Fibroblast of skin of left quadriceps (primary cell): ENCODE results near the gene GTF3C4.

Experiments used
- DNase-seq, 2 experiments: peaks; one replicate each; pipeline ENCODE4 v3.0.0-alpha.2; 2013; ENCODE audit warnings: low read depth in 2 of 2

Gene GTF3C4, protein sequence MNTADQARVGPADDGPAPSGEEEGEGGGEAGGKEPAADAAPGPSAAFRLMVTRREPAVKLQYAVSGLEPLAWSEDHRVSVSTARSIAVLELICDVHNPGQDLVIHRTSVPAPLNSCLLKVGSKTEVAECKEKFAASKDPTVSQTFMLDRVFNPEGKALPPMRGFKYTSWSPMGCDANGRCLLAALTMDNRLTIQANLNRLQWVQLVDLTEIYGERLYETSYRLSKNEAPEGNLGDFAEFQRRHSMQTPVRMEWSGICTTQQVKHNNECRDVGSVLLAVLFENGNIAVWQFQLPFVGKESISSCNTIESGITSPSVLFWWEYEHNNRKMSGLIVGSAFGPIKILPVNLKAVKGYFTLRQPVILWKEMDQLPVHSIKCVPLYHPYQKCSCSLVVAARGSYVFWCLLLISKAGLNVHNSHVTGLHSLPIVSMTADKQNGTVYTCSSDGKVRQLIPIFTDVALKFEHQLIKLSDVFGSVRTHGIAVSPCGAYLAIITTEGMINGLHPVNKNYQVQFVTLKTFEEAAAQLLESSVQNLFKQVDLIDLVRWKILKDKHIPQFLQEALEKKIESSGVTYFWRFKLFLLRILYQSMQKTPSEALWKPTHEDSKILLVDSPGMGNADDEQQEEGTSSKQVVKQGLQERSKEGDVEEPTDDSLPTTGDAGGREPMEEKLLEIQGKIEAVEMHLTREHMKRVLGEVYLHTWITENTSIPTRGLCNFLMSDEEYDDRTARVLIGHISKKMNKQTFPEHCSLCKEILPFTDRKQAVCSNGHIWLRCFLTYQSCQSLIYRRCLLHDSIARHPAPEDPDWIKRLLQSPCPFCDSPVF

DNA sequence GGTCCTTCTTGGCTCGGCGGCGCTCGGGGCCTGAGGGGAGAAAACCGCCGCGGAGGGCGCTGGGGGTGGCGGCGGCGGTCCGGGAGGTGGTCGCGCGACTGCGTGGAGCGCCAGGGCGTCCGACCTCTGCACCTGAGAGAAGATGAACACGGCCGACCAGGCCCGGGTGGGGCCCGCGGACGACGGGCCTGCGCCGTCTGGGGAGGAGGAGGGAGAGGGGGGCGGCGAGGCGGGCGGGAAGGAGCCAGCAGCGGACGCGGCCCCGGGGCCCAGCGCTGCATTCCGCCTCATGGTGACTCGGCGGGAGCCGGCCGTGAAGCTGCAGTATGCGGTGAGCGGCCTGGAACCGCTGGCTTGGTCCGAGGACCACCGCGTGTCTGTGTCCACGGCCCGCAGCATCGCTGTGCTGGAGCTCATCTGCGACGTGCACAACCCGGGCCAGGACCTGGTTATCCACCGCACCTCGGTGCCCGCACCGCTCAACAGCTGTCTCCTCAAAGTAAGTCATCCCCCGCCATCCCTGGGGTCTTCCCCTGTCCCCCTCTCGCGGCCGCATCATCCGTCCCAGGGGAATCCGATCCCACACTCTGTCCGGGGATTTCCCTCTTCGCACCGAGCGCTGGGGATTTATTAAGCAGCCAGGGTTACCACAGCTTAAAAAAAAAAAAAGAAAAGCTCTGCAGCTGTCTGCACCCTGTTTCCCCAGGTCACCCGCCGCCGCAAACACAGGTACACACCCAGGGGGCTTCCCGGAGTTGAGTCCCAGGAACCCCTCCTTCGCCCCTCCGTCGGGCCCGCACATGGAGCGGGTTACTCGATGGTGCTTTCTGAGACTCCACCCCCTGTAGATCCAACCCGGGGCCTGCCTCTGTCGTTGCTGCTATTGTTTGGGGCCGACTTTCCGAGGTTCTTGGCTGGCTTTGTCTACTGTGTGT, at the start of gene GTF3C4:
GTF3C4 (plus strand) TSS at position 8 of the 935 bp plus-strand sequence; CDS start at position 143, 135 bp downstream.
- DNase-seq: no peak

DNA sequence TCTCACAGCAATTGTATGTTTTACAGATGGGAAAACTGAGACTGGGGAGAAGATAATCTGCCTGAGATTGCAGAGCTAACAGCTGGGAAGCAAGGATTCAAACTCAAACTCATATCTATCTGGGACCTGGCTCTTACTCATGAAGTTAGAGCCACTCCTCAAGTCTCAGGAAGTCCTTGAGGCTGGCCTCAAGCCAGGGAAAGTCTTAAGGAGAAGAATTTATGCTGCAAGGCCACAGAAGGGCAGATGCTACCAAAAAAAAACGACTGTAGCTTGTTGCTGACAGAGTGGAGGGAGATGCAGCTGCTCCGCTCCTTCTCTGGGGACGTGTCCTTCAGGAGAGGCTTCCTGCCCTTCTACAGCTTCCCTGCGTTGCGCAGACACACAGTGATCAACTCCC, 48.1 kb upstream of the GTF3C4 start:
- DNase-seq: peak in 1 of 2 experiments; percentile 14

DNA sequence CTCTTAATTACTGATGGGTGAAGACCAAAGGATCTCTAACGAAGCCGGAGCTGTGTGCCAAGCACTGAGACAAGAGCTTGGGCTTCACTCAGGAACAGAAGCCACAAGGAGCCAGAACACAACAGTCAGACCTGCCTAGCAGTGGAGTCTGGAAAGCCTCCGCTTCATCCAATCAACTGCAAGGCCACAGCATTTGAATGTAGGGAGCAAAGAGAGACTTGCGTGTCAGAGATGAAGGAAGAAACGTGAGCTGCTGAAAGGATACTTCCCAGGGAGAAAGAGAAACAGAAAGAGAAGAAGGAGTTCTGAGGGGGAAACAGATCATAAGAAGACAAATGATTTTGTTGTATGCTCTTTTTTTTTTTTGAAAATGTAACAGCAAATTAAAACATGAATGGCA, 44.0 kb upstream of the GTF3C4 start:
- DNase-seq: no peak

DNA sequence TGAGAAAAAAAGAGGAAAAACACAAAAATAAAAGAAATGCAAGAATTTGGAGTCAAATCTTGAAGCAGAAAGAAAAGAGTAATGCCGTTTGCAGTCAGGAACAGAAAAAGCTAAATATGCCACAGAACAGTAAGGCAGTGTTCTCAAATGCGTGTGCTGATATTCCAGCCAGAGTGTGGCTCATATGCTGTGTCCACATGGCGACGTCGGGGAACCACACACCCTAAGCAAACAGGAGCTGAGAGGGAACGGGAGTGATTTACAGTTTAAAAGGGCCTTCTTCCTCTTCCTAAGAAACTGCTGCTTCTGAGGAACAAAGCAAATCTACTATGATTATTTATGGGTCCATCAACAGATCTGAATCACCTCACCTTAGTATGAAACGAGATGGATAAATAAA, 43.2 kb upstream of the GTF3C4 start:
- no peak for DNase-seq

DNA sequence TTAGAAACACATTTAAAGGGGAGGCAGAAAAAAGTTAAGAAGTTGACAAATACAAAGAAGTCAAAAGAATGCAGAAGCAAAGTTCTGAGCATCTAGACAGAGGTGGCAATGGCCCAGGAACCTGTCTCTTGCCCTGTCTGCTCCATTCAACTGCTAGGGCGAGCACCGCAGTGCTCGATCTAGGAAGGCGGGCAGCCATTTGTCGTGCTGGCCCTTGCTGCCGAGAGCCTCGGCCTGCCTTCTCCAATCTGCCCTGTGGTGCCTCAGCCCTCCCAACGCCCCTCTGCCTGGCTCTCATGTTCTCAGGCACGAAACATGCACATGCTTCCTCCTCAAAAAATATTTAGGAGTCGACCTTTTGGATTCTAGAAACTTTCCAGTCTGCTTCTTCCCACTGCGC, 42.7 kb upstream of the GTF3C4 start:
- DNase-seq: no peak

DNA sequence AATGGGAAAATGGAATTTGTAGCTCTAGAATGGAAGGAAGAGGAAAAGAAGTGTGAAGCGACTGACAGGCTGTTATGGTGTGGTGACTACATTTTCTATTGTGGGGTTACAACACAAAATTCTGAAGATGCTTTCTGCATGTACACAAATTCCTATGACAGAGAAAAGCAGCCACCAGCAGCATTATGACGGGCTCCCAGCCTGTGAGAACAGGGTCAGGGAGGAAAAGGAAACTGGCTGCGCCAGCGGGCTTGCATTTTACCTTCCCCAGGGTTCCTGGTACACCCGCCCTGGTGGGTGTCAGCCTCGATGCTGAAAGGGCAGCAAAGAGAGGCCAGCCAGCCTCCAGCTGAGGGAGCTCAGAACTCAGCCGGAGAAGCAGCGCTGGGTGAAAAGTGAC, 41.5 kb upstream of the GTF3C4 start:
- DNase-seq: no peak

DNA sequence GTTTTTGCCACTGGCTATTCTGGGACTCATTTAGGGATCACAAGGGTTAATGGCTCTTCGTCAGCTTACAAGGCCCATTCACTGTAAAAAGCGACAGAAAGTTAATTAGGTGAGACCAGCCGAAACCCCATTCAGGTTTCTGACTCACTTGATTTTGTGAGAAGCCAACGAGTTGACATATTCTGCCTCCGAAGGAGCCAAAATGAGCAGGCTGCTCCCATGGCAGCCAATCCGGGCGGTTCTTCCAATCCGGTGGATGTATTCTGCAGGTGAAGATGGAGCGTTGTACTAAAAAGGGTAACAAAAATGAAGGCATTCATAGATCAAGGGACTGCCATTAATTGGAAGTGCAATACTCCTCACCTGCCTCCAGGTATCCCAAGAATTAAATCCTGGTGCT, 40.1 kb upstream of the GTF3C4 start:
- no peak for DNase-seq

DNA sequence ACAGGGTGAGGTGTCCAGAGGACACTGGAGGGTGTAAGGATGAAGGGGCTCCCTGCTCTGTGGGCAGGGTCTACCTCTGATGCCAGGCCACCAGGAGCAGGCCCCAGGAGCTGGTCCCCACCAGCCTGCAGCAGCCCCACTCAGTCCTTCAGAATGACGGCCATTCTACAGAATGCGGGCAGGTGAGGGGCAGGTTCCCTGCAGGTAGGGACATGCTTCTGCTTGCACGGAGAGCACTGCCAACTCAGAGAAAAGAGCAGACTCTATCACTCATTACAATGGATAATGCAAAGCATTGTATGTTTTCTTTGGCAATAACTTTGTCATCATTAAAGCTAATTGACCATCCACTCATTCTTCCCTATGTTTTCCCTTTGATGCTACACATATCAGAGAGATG, 39.5 kb upstream of the GTF3C4 start:
- DNase-seq: no peak

DNA sequence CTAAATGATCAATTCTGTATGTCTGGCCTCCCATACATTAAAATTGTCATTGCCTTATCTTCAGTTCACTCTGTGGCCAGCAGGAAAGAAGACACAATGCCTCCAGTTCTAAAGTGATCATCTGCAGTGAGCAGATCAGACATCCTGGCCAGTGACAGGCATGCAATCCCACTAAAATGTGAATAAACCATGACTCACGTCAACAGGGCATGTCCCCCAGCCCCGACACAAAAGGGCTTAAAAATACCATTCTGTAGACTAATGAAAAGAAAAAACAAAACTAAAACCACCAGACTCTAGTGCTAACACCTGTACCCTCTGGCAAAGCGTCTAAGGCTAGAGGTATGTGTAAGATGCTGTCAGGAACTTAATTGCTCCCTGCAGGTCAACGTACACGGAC, 39.0 kb upstream of the GTF3C4 start:
- peak in 1 of 2 experiments; percentile 20 for DNase-seq

DNA sequence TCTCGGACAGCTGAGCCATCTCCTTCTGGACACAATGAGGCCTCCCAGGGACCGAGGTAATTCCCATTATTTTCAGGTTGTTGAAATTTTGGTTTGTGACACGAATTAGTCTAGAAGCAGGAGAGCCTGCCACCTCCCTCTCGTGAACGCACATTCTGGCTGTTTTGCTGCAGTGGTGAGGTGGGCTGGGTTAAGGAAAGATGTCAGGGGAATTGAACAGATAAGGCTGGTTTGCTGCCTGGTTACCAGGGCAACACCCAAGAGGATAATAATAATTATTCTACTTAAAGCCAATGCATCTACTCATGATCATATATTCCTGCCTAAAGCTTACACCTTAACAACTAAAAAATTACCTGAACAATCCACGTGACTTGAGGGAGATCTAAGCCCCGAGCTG, 38.6 kb upstream of the GTF3C4 start:
- DNase-seq: no peak

DNA sequence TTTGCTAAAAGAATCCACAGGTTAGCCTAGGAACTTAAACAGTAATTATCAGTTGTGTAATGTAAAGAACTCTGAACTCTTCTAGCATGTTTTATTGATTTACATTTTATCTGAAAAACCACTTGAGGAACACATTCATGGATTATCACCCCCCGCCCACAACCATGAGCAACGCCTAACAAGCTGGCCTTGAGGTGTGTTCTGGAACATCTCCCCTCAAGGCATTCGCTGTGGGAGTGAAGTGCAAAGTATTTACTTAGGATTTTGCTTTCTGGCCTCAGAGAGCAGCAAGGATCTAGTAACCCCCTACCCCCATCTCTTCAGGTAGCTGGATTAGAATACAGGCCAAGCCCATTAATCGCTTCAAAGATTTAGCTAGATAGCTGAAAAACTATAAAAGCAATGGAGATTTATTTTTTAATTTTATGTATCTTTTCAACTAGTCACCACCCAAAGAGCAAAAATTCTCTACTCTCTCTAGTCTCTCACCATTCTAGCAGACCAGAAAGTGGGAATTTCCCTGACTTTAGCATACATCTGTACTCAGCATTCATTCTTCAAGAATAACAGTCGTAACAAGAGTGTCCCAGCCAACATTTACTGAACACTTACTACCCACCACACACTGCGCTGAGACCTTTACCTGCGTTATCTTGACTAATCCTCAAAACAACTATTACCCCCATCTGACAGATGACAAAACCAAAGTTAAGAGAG, 37.7 kb upstream of the GTF3C4 start:
- no peak for DNase-seq

DNA sequence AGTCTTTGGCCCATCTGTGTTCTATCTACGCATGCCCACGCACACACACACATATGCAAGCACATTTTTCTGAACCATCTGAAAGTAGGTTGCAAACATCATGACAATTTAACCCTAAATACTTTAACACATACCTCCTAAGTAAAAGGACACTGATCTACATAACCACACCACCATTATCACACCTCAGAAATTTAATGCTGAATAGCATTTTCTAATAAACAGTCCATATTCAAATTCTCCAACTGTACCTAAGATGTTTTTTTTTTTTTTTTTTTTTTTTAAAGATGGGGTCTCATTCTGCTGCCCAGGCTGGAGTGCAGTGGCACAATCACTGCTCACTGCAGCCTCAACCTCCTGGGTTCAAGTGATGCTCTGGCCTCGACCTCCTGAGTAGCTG, 35.9 kb upstream of the GTF3C4 start:
- DNase-seq: no peak

DNA sequence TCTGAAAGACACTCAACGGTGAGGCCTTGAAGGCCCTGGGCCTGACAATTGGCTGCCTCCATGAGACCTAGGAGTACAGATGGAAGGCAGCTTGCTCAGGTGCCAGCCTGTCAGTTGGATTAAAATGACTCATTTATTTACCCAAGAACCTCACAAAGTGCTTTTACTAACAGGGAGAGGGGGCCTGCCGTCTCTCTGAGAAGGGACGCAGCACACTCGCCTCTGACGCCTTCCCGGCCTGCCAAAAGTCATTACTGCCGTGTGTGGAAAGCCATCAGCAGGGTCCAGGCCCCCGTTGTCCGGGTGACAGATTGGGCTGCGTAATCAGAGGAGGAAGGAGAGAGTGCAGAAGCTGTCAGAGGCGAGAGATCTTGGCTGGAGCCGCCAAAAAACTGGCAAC, 32.9 kb upstream of the GTF3C4 start:
- DNase-seq: no peak

DNA sequence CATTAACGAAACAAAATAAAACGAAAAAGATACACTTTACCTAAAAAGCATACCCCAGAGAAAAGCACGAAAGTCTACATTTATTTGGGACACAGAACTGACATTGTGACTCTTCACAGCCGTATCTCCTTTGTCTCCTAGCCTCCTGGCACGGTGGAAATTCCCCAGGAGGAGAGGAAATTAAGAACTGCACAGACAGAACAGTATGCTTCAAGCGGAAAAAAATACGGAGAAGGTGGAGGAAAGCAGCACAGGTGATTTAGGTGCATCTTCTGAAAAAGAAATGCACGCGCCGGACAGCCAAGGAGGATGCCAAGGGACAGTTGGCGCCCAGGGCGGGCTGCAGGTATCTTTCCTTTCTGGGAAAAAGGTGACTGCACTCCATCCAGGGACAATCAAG, 32.5 kb upstream of the GTF3C4 start:
- DNase-seq: no peak

DNA sequence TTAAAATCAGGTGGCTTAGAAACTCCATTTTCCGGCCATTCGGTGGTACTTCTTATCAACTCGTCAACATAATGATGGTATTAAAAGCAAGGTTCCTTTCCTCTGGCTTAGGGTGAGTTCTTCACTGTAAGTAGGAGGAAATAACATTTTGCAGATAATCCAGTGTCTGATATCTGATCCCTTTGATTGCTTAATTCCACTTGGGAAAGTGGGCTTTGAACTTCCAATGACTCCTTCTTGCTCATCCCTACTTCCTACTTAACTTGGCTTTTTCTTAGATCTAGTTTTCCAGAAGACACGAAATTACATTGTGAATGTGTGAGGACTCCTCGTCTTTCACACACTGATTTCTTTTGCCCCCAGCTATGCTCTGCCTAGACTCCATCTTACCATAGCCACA, 32.0 kb upstream of the GTF3C4 start:
- peak; percentile 26 to 29 for DNase-seq

DNA sequence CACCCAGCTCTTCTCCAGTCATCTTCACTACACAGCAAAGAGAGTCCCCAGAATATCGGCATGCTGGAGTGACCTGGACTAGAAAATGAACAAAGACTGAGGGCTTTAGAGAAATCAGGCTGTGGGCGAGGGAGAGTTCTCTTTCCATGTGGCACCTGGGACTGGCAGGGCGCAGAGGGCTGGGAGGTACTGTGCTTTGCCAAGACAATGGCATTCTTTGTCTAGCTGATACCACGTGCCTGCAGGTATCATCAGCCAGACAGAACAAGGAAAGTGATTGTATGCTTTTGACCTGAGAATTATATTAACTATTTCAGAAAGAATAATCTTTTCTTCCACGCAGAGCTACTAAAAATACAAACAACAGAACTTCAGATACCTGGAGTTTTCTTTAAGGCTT, 30.9 kb upstream of the GTF3C4 start:
- no peak for DNase-seq

DNA sequence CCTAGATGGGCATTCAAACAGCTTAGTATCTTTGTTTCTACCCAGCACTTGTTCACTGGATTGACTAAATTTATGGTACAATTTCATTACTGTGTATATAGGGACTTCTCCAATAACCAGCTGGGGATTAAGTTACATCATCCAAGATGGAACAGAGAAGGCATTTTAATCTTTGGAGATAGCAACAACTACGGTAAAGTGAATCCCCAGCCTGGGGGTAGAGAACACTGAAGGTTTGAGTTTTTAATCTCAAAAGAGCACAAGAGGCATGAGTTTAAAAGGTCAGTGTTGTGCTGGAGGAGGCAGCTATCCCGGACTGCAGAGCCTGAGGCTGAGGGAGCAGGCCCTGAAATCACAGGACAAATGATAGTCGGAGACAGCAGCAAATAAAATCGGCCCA, 29.0 kb upstream of the GTF3C4 start:
- no peak for DNase-seq

DNA sequence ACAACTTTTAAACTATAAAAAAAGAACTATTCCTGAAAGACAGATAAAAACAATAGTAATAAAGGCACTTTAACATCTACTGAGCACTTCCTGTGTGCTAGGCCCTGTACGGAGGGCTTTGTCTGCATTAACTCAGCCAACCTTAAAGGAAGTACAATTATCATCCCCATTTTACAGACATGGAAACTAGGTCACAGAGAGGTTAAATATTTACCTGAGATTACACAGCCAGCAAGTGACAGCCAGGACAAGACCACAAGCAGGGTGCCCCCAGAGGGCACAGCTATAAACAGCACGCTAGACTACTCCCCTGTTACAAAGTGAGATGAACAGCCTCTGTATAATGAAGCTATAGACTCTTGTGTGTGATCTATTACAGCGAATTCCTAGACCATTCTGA, 26.0 kb upstream of the GTF3C4 start:
- DNase-seq: no peak

DNA sequence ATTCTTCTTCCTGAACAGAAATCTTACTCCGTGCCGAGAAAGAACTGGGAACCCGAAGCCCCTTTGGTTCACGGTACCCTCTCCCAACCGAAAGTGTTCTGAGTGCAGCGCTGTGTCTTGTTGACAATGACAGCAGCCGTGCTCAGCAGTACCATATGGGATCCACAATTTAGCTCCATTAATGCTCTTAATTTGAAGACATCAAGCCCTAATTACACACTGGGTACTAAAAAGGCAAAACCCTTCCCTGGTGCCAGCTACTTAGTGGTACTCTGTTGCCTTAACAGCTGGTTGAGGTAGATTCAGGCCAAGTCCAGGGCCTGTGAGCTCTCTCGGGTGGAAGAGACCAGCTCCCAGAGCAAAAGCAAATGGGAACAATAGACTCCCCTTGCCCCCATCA, 25.0 kb upstream of the GTF3C4 start:
- DNase-seq: no peak

DNA sequence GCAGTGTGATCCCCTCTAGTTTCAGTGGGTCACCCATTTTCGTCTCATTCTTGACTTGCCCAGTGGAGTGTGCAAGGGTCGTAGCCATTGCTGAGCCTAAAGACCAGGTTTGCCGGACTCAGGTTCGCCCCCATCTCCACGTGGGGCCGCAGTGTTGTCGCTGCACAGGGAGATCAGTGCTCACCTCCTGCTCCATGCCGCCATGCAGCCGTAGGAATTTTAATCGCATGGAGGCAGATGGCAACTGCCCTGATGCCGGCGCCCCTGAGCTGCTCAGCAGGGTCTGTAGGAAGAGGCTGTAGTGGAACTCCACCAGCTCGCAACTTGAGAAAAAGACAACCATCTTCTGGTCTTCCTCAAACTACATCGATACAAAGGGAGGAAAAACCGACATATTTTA, 24.6 kb upstream of the GTF3C4 start:
- no peak for DNase-seq

DNA sequence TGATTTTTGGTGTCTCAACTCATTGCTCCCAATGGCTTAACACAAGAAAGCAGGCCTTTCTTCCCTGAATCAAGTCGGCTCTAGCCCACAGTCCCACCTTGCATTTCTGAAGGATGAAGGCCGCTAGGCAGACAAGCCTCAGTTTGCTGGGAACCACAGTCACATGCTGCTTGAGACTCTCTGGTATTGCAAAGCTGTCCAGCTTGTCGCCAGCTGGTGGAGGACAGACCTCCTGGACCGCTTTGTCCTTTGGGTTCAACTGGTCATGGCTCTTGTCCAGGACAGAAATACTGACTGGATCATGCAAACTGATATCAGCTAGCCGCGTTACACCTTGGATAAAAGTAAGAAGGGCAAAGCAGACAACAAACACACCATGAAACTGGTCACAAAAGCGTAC, 23.5 kb upstream of the GTF3C4 start:
- DNase-seq: no peak
